ENCODE results near the gene FEN1. TPM values are rescaled to one million over a fixed set of nuclear protein-coding genes. Genes with fewer than 3 reads are reported as not detected.

The FEN1 gene
- polyA plus RNA-seq (2011; rRNA removed): 11.7 and 13.2 TPM in 2 replicates
- polyA minus RNA-seq (2011; rRNA and poly(A)+ RNA removed): 12.0 and 16.4 TPM in 2 replicates

GRCh38 chr11:61792310-61793082 is at the start of gene FEN1, which contains the start of gene TMEM258:
TSS of gene FEN1 (plus strand) at chr11:61792911. CDS start at chr11:61795362, 2,451 bp downstream.
TSS of gene TMEM258 (minus strand) at chr11:61792599. CDS start at chr11:61792558, 41 bp downstream.
- no peaks in the 10 kb centered on the region for H3K27me3 ChIP-seq (ENCODE audit: control insufficient read depth, insufficient read depth, low read length)
- ChIA-PET POLR2A (no interaction called here), CTCF (interaction anchor here (0.7 to 2.8 kb wide), 8 partner anchors 36 to 518 kb away, joined by 3 to 11 read pairs (median 6); partner anchors contain the start of gene FADS2)
- H3K36me3 ChIP-seq (ENCODE audit: control insufficient read depth, insufficient read depth, low read length): peaks cover 20% of the 10 kb centered on the region
- peak; percentile 71 for DNase-seq (ENCODE audit: low read depth)
- no peak for TF ChIP-seq CTCF (IDR thresholded peaks at IDR 0.05; ENCODE audit: insufficient read depth, low read depth, low read length)
- H3K4me3 ChIP-seq (ENCODE audit: low read depth, low read length): peak within 1 kb of the TSS; percentile 81

- no peaks in the 10 kb centered on the region for H3K27me3 ChIP-seq (ENCODE audit: control insufficient read depth, insufficient read depth, low read length)
- no peak overlapping the region for H3K4me3 ChIP-seq (ENCODE audit: low read depth, low read length)
- POLR2A ChIA-PET: no interaction called here
- TF ChIP-seq CTCF (IDR thresholded peaks at IDR 0.05; ENCODE audit: insufficient read depth, low read depth, low read length): no peak
- peaks cover 9% of the 10 kb centered on the region for H3K36me3 ChIP-seq (ENCODE audit: control insufficient read depth, insufficient read depth, low read length)
- CTCF ChIA-PET: interaction anchor here (0.7 to 5.7 kb wide), 7 partner anchors 10 to 567 kb away, joined by 3 to 42 read pairs (median 3); no protein-coding TSS in a partner anchor
- DNase-seq (ENCODE audit: low read depth): no peak
Measured at GRCh38 chr11:61743486-61744095, 49.1 kb upstream of the FEN1 start.

- Histone ChIP-seq H3K4me3 (ENCODE audit: low read depth, low read length) (no peak overlapping the region), H3K36me3 (ENCODE audit: control insufficient read depth, insufficient read depth, low read length) (peaks cover 9% of the 10 kb centered on the region), H3K27me3 (ENCODE audit: control insufficient read depth, insufficient read depth, low read length) (no peaks in the 10 kb centered on the region)
- POLR2A ChIA-PET: no interaction called here
- TF ChIP-seq CTCF (IDR thresholded peaks at IDR 0.05; ENCODE audit: insufficient read depth, low read depth, low read length): no peak
- CTCF ChIA-PET: interaction anchor here (0.7 to 5.7 kb wide), 9 partner anchors 9 to 567 kb away, joined by 3 to 42 read pairs (median 3); no protein-coding TSS in a partner anchor
- DNase-seq (ENCODE audit: low read depth): no peak
Measured at GRCh38 chr11:61744181-61744580, 48.5 kb upstream of the FEN1 start.

- ChIA-PET POLR2A (no interaction called here), CTCF (interaction anchor here (0.6 to 5.7 kb wide), 9 partner anchors 9 to 364 kb away, joined by 3 to 42 read pairs (median 3); no protein-coding TSS in a partner anchor)
- TF ChIP-seq CTCF (IDR thresholded peaks at IDR 0.05; ENCODE audit: insufficient read depth, low read depth, low read length): no peak
- H3K27me3 ChIP-seq (ENCODE audit: control insufficient read depth, insufficient read depth, low read length): no peaks in the 10 kb centered on the region
- H3K36me3 ChIP-seq (ENCODE audit: control insufficient read depth, insufficient read depth, low read length): peaks cover 9% of the 10 kb centered on the region
- H3K4me3 ChIP-seq (ENCODE audit: low read depth, low read length): no peak overlapping the region
- no peak for DNase-seq (ENCODE audit: low read depth)
Measured at GRCh38 chr11:61744609-61745156, 48.0 kb upstream of the FEN1 start.
